Activated effector memory CD4-positive, alpha-beta T cell treated with Interleukin-2 at 50 U/mL for 16 hours (primary cell): ENCODE data around the gene OR10T2.
"Not testable (repeated sequence)": the region's sequence is repeated elsewhere in the genome, so short reads cannot be mapped to it uniquely, and the experiment has no call there.

ENCODE experiments used
- DNase-seq: peaks from one replicate; pipeline ENCODE4 v3.0.0-alpha.2; 2020

OR10T2 gene

DNA sequence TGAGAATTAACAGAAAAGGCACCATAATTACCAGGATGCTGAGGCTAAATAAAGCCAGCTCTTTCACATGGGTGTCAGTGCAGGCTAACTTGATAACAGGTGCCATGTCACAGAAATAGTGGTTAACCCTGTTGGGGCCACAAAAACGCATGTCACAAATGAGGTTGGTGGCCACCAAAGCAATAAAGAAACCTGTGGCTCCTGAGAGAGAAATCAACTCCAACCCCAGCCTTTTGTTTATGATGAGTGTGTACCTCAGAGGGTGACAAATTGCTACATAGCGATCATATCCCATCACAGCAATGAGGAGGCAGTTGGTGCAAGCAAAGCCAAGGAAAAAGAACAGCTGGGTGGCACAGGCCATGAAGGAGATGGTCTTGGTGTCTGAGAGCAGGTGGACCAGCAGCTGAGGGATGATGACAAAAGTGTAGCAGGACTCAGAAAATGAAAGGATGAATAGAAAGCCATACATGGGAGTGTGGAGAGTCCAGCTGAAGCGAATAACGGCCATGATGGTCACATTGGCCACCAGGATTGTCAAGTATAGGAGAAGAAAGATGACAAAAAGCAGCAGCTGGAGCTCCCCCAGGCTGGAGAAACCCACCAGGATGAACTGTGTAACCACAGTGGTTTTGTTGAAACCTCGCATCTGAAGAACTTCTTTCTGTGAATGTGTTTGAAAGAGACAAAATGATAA lies at the start of gene OR10T2:
OR10T2 (minus strand) TSS at position 649 of the 697 bp plus-strand sequence; CDS start at position 649, 0 bp downstream.
- DNase-seq = no peak

DNA sequence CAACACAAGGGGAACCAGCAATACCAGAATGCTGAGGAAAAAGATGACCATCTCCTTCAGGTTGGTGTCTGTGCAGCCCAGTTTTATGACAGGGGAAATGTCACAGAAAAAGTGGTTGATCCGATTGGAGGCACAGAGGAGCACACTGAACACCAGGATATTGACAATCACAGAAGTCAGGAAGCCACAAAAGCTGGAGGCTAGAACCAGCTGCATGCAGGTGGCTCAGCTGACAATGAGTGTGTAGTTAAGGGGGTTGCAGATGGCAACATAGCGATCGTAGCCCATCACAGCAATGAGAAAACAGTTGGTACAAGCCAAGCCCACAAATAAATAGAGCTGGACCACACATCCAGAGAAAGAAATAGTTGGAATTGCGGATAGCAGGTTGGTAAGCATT lies 46.1 kb upstream of the OR10T2 start:
- DNase-seq = no peak

DNA sequence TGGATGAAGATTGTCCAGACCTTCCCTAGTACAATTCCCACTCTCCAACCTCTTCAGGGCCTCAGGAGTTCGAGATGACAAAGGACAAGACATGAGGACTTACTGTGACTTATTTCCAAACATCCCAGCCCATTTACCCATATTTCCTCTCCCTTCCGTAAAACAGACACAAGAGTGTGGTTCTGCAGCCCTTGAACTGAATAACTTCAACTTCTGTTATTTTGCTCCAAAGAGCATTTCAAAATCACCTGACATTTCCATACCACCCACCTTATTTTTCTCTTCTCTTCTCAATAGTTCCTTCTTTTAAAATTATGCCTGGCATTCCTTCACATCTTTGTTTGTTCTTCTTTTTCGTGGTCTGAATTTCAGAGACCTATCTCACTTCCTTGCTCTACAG lies 35.5 kb upstream of the OR10T2 start:
- no peak for DNase-seq

- DNase-seq = not testable (repeated sequence)
These were observed 30.9 kb upstream of the OR10T2 start for GRCh38 chr1:158430163-158430562.

- DNase-seq = no peak
These were observed 26.9 kb upstream of the OR10T2 start, which contains the start of gene OR10K2 for GRCh38 chr1:158426137-158426536. Gene OR10K2 (minus strand): TSS chr1:158426237. CDS start chr1:158420866, 5,371 bp downstream.

- no peak for DNase-seq
These were observed 25.8 kb upstream of the OR10T2 start for GRCh38 chr1:158425027-158425426.

- DNase-seq = no peak
These were observed 22.9 kb upstream of the OR10T2 start for GRCh38 chr1:158422212-158422611.

GRCh38 chr1:158417586-158417985 lies 18.3 kb upstream of the OR10T2 start:
- no peak for DNase-seq

DNA sequence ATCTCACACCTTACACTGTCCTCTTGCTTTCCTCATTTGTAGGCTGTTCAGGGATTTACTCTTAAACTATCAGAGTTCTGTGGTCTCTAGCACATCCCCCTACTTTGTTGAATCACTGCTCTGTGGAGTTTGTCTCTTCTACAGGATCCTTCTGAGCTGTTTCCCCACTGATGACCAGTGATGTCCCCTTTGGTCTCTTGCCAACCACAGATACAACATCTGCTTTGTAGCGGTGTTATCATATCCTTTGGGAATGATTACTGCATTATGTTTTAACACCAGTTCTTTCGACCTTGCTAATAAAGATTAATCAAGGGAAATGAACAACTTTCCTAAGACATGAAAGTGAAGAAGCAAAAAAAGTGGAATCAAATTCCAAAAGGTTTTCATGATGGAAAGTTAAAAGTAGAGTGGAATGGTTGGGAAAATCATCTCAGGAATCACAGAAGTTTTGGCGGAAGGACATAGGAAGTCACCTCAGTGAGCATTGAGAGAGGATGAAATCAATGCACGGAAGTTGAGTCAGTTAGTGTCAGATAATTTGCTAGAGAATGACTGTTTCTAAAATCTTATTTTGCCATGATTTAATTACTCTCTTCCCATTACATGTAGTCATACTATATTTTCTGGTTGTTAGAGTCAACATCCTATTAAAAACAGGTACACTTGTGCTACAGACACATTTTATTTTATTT lies 15.5 kb upstream of the OR10T2 start:
- no peak for DNase-seq

DNA sequence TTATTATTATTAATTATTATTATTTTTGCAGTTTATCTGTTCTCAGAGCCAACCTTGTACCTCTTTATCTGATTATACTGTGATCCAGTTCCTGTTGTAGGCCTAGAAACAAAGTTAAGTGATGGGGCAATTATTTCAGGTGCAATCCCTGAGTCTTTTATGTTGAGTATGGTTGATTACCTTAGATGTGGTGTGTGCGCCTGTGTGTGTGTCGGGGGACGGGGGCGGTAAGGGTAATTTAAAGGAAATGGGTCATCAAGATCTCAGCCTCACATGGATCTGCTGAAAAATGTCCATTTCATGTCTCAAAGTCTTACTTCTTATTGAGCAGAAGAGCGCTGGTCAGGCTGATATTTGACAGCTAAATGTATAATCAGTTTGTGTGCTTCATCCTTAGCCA lies 7.8 kb upstream of the OR10T2 start:
- DNase-seq = no peak

GRCh38 chr1:158400871-158401270 lies 1.6 kb upstream of the OR10T2 start:
- no peak for DNase-seq

GRCh38 chr1:158396646-158397045 lies 2.6 kb downstream of the OR10T2 start:
- no peak for DNase-seq

DNA sequence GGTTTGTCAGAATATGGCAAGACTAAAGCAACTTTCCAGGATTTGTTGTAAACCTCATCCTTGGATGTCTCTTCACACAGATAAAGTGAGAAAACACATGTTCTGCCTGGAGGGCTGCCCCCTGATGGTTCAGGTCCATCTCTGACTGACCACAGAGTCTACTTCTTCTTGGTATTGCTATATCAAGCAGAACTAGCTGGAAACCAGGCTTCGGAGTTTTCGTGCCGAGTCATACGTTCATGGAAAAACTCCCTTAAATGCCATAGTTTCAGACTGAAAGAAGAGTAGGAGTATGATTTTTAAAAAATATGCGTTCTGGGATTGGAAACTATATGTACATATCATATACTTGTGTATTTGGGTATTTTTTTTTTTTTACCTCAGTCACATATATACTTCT lies 5.8 kb downstream of the OR10T2 start:
- DNase-seq = no peak

GRCh38 chr1:158391099-158391498 lies 8.2 kb downstream of the OR10T2 start:
- DNase-seq = no peak

- DNase-seq = no peak
These were observed 8.9 kb downstream of the OR10T2 start for GRCh38 chr1:158390331-158390730.

DNA sequence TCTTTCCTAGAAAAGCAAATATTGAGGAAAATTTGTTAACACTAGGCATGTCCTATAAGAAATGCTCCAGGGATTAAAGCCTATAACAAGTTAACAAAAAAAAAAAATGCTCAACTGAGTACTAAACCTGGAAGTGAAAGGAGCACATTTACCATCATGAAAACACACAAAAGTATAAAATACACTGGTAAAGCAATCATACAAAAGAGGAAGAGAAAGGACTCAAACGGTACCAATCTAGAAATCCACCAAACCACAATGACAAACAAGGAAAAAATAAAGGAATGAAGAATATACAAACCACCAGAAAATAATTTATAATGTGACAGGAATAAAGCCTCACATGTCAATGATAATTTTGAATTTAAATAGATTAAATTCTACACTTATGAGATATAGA lies 24.4 kb downstream of the OR10T2 start:
- DNase-seq = no peak

- DNase-seq = not testable (repeated sequence)
These were observed 25.2 kb downstream of the OR10T2 start for GRCh38 chr1:158374101-158374500.

GRCh38 chr1:158371188-158371953 lies 27.9 kb downstream of the OR10T2 start:
- no peak for DNase-seq

DNA sequence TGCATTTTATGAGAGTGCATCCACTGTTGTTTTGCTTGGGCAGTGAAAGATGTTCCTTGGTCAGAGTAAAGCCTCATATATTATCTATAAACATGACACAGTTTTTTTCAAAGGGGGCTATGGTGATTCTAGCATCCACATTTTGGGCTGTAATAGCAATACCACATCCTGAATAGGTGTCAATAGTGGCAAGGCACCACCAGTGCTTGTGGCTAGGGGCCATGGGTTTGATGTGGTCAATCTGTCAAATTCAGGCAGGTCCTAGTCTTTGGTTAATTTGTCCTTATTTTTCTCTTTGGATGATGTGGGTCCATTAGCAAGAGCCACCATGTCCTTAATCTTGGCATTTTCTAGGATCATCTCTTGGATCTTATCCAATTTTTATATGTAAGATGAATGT lies 32.5 kb downstream of the OR10T2 start:
- no peak for DNase-seq

DNA sequence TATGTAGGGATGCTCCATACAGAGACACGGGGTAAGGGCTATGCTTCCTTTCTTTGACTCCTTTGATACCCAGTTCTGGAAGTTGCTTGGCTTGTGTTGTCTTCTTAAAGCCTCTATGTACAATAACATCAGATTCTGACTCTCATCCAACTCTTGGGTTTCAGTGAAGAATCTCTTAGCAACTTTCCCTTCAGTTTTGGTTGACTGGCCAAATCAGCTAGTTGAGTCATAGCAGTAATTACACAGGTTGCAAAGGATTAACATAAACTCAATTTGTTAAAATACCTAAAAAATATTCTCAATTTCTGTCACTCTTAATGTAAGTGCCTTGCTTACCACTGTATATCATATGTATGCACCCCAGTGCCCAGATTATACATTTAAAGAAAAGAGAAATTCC lies 36.3 kb downstream of the OR10T2 start:
- no peak for DNase-seq

DNA sequence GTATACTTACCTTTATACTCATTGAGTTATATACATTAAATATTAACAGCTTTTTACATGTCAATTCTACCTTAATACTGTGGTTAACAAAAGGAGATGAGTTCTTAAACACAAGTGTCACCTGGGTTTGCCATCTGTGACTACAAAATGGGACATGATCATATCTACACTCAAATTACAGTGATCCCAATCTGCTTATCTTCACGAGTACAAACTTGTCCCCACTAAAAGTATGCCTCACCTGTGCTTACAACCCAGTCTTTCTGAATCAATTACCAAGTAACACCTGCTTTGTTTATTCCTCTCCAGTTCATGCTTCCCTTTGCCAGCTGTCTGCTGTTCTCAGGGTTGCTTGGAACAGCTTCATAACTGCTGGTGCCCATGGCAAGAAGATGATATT lies 36.8 kb downstream of the OR10T2 start:
- no peak for DNase-seq

GRCh38 chr1:158357441-158357840 lies 41.8 kb downstream of the OR10T2 start:
- no peak for DNase-seq

GRCh38 chr1:158356616-158357015 lies 42.6 kb downstream of the OR10T2 start:
- no peak for DNase-seq

DNA sequence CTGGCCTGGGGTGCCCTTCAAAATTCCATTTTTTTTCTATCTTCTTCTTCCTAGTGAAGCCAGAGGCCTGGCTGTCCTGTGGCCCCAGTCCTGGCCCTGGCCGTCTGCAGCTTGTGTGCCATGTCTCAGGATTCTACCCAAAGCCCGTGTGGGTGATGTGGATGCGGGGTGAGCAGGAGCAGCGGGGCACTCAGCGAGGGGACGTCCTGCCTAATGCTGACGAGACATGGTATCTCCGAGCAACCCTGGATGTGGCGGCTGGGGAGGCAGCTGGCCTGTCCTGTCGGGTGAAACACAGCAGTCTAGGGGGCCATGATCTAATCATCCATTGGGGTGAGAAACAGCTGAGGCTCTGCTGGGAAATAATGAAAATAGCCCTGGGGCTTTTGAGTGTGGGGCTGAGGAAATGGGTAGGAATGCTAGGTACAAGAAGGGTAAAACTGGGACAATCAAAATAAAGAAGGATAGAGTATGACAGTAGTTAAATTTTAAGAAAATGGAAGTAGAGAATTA lies 43.4 kb downstream of the OR10T2 start:
- DNase-seq = no peak
